PC-3 (cell line): ENCODE results near the gene LGMN.

ENCODE experiments used
- EZH2 ChIP-seq: fragments of 300-600 bp; sonication (generic); IDR thresholded peaks from one replicate; pipeline ENCODE4 v1.6.1; 2017; ENCODE audit warnings: antibody characterized with exemption, mild to moderate bottlenecking, low read length; ENCODE audit not compliant: unreplicated experiment
- EZH2phosphoT487 ChIP-seq: fragments of 300-600 bp; sonication (generic); IDR thresholded peaks from 2 replicates; pipeline ENCODE4 v1.6.1; 2018; ENCODE audit warnings: mild to moderate bottlenecking, antibody characterized with exemption, low read length, borderline replicate concordance
- TF ChIP-seq, protein P1 (sequence below): fragments of 300-600 bp; sonication (generic); conservative IDR thresholded peaks from 2 replicates; pipeline ENCODE4 v1.5.1; 2017; ENCODE audit warnings: antibody characterized with exemption, low read depth, mild to moderate bottlenecking, low read length

DNA sequence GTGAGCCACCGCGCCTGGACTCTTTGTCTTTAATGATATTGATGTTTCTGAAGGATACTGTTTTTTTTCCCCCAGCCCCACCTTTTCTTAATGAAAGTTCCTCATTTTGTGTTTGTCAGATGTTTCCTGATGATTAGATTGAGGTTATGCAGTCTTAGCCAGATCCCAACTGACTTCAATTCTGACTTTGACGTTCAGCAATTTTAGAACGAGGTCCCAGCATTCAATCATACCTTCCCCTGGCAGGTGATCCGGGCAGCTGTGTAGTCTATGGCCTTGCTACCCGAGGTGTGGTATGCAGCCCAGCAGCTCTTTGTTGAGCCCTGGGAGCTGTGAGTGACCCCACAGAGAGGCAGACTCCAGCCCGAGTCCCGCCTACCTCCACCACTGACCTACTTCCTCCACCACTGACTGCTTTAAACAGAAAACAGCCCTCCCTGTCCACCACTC lies 82.7 kb downstream of the LGMN start:
- TF ChIP-seq, protein P1, sequence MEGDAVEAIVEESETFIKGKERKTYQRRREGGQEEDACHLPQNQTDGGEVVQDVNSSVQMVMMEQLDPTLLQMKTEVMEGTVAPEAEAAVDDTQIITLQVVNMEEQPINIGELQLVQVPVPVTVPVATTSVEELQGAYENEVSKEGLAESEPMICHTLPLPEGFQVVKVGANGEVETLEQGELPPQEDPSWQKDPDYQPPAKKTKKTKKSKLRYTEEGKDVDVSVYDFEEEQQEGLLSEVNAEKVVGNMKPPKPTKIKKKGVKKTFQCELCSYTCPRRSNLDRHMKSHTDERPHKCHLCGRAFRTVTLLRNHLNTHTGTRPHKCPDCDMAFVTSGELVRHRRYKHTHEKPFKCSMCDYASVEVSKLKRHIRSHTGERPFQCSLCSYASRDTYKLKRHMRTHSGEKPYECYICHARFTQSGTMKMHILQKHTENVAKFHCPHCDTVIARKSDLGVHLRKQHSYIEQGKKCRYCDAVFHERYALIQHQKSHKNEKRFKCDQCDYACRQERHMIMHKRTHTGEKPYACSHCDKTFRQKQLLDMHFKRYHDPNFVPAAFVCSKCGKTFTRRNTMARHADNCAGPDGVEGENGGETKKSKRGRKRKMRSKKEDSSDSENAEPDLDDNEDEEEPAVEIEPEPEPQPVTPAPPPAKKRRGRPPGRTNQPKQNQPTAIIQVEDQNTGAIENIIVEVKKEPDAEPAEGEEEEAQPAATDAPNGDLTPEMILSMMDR: no peak
- TF ChIP-seq EZH2: no peak
- no peak for TF ChIP-seq EZH2phosphoT487
